H9 (cell line): ENCODE data around the gene ZSWIM2. TPM values are rescaled to one million over a fixed set of nuclear protein-coding genes. Genes with fewer than 3 reads are reported as not detected.

Experiments used
- DNase-seq: peaks from one replicate; pipeline ENCODE4 v3.0.0-alpha.2; 2017
- H2AFZ ChIP-seq: one replicate; pipeline ENCODE4 v1.6.1; 2013; ENCODE audit warnings: mild to moderate bottlenecking, low read length, control low read depth, moderate library complexity
- H2AK5ac ChIP-seq: 2 replicates; pipeline ENCODE4 v1.6.1; 2013; ENCODE audit warnings: low read length, control low read depth, mixed read lengths; ENCODE audit not compliant: insufficient read length
- H2BK120ac ChIP-seq: one replicate; pipeline ENCODE4 v1.6.1; 2013; ENCODE audit warnings: low read depth, mild to moderate bottlenecking, low read length, control low read depth, inconsistent platforms; ENCODE audit not compliant: poor library complexity, severe bottlenecking
- H2BK12ac ChIP-seq: 2 replicates; pipeline ENCODE4 v1.6.1; 2013; ENCODE audit warnings: low read length, control low read depth, mixed read lengths, low read depth; ENCODE audit not compliant: insufficient read length
- H2BK15ac ChIP-seq: 2 replicates; pipeline ENCODE4 v1.6.1; 2013; ENCODE audit warnings: low read depth, low read length, control low read depth
- H2BK20ac ChIP-seq: one replicate; pipeline ENCODE4 v1.6.1; 2013; ENCODE audit warnings: low read depth, mild to moderate bottlenecking, low read length, control low read depth, inconsistent platforms; ENCODE audit not compliant: poor library complexity, severe bottlenecking
- H2BK5ac ChIP-seq: 2 replicates; pipeline ENCODE4 v1.6.1; 2013; ENCODE audit warnings: low read length, control low read depth, mixed read lengths; ENCODE audit not compliant: insufficient read length
- H3K14ac ChIP-seq: 2 replicates; pipeline ENCODE4 v1.6.1; 2013; ENCODE audit warnings: low read length, control low read depth; ENCODE audit not compliant: insufficient read depth
- H3K18ac ChIP-seq: 2 replicates; pipeline ENCODE4 v1.6.1; 2013; ENCODE audit warnings: low read depth, mild to moderate bottlenecking, mixed read lengths, low read length, control low read depth; ENCODE audit not compliant: insufficient read length
- H3K23ac ChIP-seq: 2 replicates; pipeline ENCODE4 v1.6.1; 2013; ENCODE audit warnings: low read length, control low read depth, mixed read lengths, low read depth; ENCODE audit not compliant: insufficient read length
- H3K23me2 ChIP-seq: 2 replicates; pipeline ENCODE4 v1.6.1; 2013; ENCODE audit warnings: low read depth, mild to moderate bottlenecking, mixed read lengths, low read length, control low read depth; ENCODE audit not compliant: insufficient read length, poor library complexity, severe bottlenecking
- H3K27ac ChIP-seq: 2 replicates; pipeline ENCODE4 v1.5.1; 2013; ENCODE audit warnings: low read length, control low read depth, mixed read lengths, low read depth; ENCODE audit not compliant: insufficient read length
- H3K27me3 ChIP-seq: 2 replicates; pipeline ENCODE4 v1.6.1; 2013; ENCODE audit warnings: low read length, control low read depth, inconsistent platforms; ENCODE audit not compliant: insufficient read depth
- H3K4ac ChIP-seq: 2 replicates; pipeline ENCODE4 v1.6.1; 2013; ENCODE audit warnings: low read depth, mild to moderate bottlenecking, control low read depth, inconsistent platforms, low read length, moderate library complexity
- H3K4me1 ChIP-seq: 2 replicates; pipeline ENCODE4 v1.6.1; 2013; ENCODE audit warnings: low read length, control low read depth, inconsistent platforms; ENCODE audit not compliant: insufficient read depth
- H3K4me2 ChIP-seq: 2 replicates; pipeline ENCODE4 v1.6.1; 2013; ENCODE audit warnings: low read length, control low read depth, mixed read lengths; ENCODE audit not compliant: insufficient read length, insufficient read depth
- H3K56ac ChIP-seq: 2 replicates; pipeline ENCODE4 v1.6.1; 2013; ENCODE audit warnings: low read depth, mild to moderate bottlenecking, mixed read lengths, low read length, control low read depth; ENCODE audit not compliant: insufficient read length
- H3K79me1 ChIP-seq: 2 replicates; pipeline ENCODE4 v1.6.1; 2013; ENCODE audit warnings: low read depth, mild to moderate bottlenecking, moderate library complexity, low read length, control low read depth, inconsistent platforms; ENCODE audit not compliant: insufficient read depth, poor library complexity, severe bottlenecking
- H3K79me2 ChIP-seq: 2 replicates; pipeline ENCODE4 v1.6.1; 2013; ENCODE audit warnings: low read length, control low read depth, inconsistent platforms; ENCODE audit not compliant: insufficient read depth
- H3K9ac ChIP-seq: 2 replicates; pipeline ENCODE4 v1.6.1; 2013; ENCODE audit warnings: low read length, control low read depth, mixed read lengths; ENCODE audit not compliant: insufficient read length; ENCODE audit errors: extremely low read depth
- H3K9me3 ChIP-seq: one replicate; pipeline ENCODE4 v1.6.1; 2013; ENCODE audit warnings: low read depth, low read length, inconsistent platforms; ENCODE audit not compliant: control insufficient read depth
- H3T11ph ChIP-seq: one replicate; pipeline ENCODE4 v1.6.1; 2013; ENCODE audit warnings: mild to moderate bottlenecking, low read length, control low read depth, inconsistent platforms
- H4K20me1 ChIP-seq: one replicate; pipeline ENCODE4 v1.6.1; 2013; ENCODE audit not compliant: control insufficient read depth, insufficient read length, insufficient read depth
- H4K5ac ChIP-seq: 2 replicates; pipeline ENCODE4 v1.6.1; 2013; ENCODE audit warnings: low read depth, mild to moderate bottlenecking, mixed read lengths, low read length, control low read depth; ENCODE audit not compliant: insufficient read length
- H4K8ac ChIP-seq: replicated peaks from 2 replicates; pipeline ENCODE4 v1.6.1; 2013; ENCODE audit warnings: low read length, control low read depth, mixed read lengths, low read depth; ENCODE audit not compliant: insufficient read length
- H4K91ac ChIP-seq: 2 replicates; pipeline ENCODE4 v1.6.1; 2013; ENCODE audit warnings: low read depth, mild to moderate bottlenecking, moderate library complexity, mixed read lengths, low read length, control low read depth; ENCODE audit not compliant: insufficient read length
- H3K27ac Mint-ChIP-seq, 3 experiments: 2 replicates in 2 of 3; 3 replicates in 1 of 3; pipeline ENCODE4 v1.8.0; 2020 to 2021; ENCODE audit warnings: mixed read lengths in 3 of 3, mild to moderate bottlenecking in 1 of 3, moderate library complexity in 1 of 3
- H3K27me3 Mint-ChIP-seq: 2 replicates; pipeline ENCODE4 v1.8.0; 2021; ENCODE audit warnings: low read depth, mild to moderate bottlenecking, moderate library complexity, mixed read lengths
- H3K36me3 Mint-ChIP-seq, 3 experiments: 2 replicates in 2 of 3; 3 replicates in 1 of 3; pipeline ENCODE4 v1.8.0; 2020 to 2021; ENCODE audit warnings: low read depth in 3 of 3, mixed read lengths in 3 of 3; ENCODE audit not compliant: insufficient read depth in 1 of 3
- H3K4me1 Mint-ChIP-seq, 2 experiments: 2 replicates each; pipeline ENCODE4 v1.8.0; 2020; ENCODE audit warnings: mixed read lengths in 2 of 2
- H3K4me3 Mint-ChIP-seq, 2 experiments: 2 replicates in 1 of 2; 3 replicates in 1 of 2; pipeline ENCODE4 v1.8.0; 2020 to 2021; ENCODE audit warnings: mild to moderate bottlenecking in 2 of 2, mixed read lengths in 2 of 2, moderate library complexity in 1 of 2
- H3K9me3 Mint-ChIP-seq, 2 experiments: 2 replicates in 1 of 2; 3 replicates in 1 of 2; pipeline ENCODE4 v1.8.0; 2020; ENCODE audit warnings: mild to moderate bottlenecking in 2 of 2, mixed read lengths in 2 of 2, moderate library complexity in 1 of 2
- CTCF ChIP-seq: fragments of 200-600 bp; sonication (generic); conservative IDR thresholded peaks from 3 replicates; pipeline ENCODE4 v1.8.0; 2021; ENCODE audit warnings: antibody characterized with exemption, mild to moderate bottlenecking
- WGBS: extraction: QIAGEN DNeasy Blood & Tissue Kit; methylation state at CpG from one replicate; pipeline ENCODE4 v1.1.7; 2013; ENCODE audit warnings: missing lambda C conversion rate, low lambda C conversion rate, mixed read lengths; ENCODE audit not compliant: insufficient read length; ENCODE audit errors: extremely low coverage; 5-methylcytosine and 5-hydroxymethylcytosine counted together
- total RNA-seq: library from RNA; stranded (reverse); gene quantifications from 2 replicates; pipeline ENCODE4 v1.2.1, GENCODE V29; 2021

Gene ZSWIM2
- total RNA-seq, 1 experiment from 2014 or later = not detected

- H3K4me3 Mint-ChIP-seq = no peak overlapping the region
- Histone ChIP-seq H2BK15ac (no peak overlapping the region), H3K27ac (no peak overlapping the region), H3K4me2 (no peak overlapping the region), H2BK12ac (no peak overlapping the region), H4K8ac (no peak overlapping the region), H4K91ac (no peak overlapping the region), H3K9ac (no peak overlapping the region), H2BK5ac (no peak overlapping the region), H2BK120ac (no peak overlapping the region), H3K27me3 (no peaks in the 10 kb centered on the region), H3K18ac (no peak overlapping the region), H2AK5ac (no peak overlapping the region), H3K79me2 (no peaks in the 10 kb centered on the region), H4K20me1 (no peaks in the 10 kb centered on the region), H3K4me1 (no peaks in the 10 kb centered on the region), H2AFZ (no peak overlapping the region), H3T11ph (no peak overlapping the region), H3K79me1 (no peaks in the 10 kb centered on the region), H3K56ac (no peak overlapping the region), H3K9me3 (no peaks in the 10 kb centered on the region), H4K5ac (no peak overlapping the region), H3K14ac (no peak overlapping the region), H3K4ac (no peak overlapping the region), H3K23me2 (no peaks in the 10 kb centered on the region), H3K23ac (no peak overlapping the region), H2BK20ac (no peak overlapping the region)
- peaks cover 0 to 3% of the 10 kb centered on the region in 2 experiments; a peak in 1 of 5 replicates for H3K9me3 Mint-ChIP-seq
- H3K36me3 Mint-ChIP-seq = no peaks in the 10 kb centered on the region; a peak in 2 of 7 replicates
- peaks cover 0 to 5% of the 10 kb centered on the region in 2 experiments; a peak in 1 of 4 replicates for H3K4me1 Mint-ChIP-seq
- H3K27ac Mint-ChIP-seq = no peak overlapping the region; a peak in 1 of 7 replicates
- DNase-seq = no peak
- no CpG with 5 or more reads among the region's 2 CpGs for WGBS
- no peaks in the 10 kb centered on the region for H3K27me3 Mint-ChIP-seq
- no peak for TF ChIP-seq CTCF
These were observed 33.6 kb upstream of the ZSWIM2 start for GRCh38 chr2:186882511-186883071.
